Activated T-cell treated with anti-CD3 and anti-CD28 coated beads, Interleukin-2, amount 50 U/mL, for 4 hours (primary cell): ENCODE measurements around the gene UNC93B1. TPM values are rescaled to one million over a fixed set of nuclear protein-coding genes. Genes with fewer than 3 reads are reported as not detected.

Experiments used
- ATAC-seq, 2 donors: fragments of 200-7000 bp; cut with Tn5 transposase; one replicate each; pipeline ENCODE4 v1.10.0; 2021
- DNase-seq: peaks from one replicate; pipeline ENCODE4 v3.0.0-alpha.2; 2020
- H3K27me3 Mint-ChIP-seq: one replicate; pipeline ENCODE4 v1.8.0; 2021; ENCODE audit warnings: low read depth, mixed read lengths
- H3K36me3 Mint-ChIP-seq: one replicate; pipeline ENCODE4 v1.8.0; 2022; ENCODE audit warnings: mixed read lengths; ENCODE audit not compliant: insufficient read depth
- H3K4me1 Mint-ChIP-seq: one replicate; pipeline ENCODE4 v1.8.0; 2021; ENCODE audit warnings: low read depth, mixed read lengths
- H3K4me3 Mint-ChIP-seq: one replicate; pipeline ENCODE4 v1.8.0; 2021; ENCODE audit warnings: mild to moderate bottlenecking, moderate library complexity, mixed read lengths
- H3K9me3 Mint-ChIP-seq: one replicate; pipeline ENCODE4 v1.8.0; 2021; ENCODE audit warnings: mixed read lengths
- total RNA-seq, 3 donors: library from RNA; stranded (reverse); gene quantifications; one replicate each; pipeline ENCODE4 v1.2.1, GENCODE V29; 2021

The UNC93B1 gene
- total RNA-seq, 3 donors from 2014 or later, result 12.8 to 15.6 (median 14.1) TPM

DNA sequence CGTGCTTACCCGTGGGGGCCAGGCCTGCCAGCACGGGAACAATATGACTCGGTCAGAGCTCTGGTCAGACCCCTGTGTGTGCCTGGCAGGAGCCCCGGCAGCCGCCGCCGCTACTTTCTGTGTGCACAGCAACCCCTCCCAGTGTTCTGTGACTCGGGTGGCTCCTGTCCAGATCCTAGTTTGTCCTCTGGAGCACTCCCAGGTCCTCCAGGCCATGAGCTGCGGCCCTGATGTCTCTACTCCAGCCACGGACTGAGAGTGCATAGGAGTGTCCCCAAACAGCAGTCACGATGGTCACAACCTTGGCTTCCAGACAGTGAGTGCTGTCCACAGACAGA lies 29.8 kb upstream of the UNC93B1 start:
- Mint-ChIP-seq H3K9me3 (no peaks in the 10 kb centered on the region), H3K36me3 (peaks cover 2% of the 10 kb centered on the region), H3K4me1 (peaks cover 36% of the 10 kb centered on the region), H3K4me3 (no peak overlapping the region), H3K27me3 (no peaks in the 10 kb centered on the region)
- no peak for ATAC-seq
- DNase-seq, result no peak

DNA sequence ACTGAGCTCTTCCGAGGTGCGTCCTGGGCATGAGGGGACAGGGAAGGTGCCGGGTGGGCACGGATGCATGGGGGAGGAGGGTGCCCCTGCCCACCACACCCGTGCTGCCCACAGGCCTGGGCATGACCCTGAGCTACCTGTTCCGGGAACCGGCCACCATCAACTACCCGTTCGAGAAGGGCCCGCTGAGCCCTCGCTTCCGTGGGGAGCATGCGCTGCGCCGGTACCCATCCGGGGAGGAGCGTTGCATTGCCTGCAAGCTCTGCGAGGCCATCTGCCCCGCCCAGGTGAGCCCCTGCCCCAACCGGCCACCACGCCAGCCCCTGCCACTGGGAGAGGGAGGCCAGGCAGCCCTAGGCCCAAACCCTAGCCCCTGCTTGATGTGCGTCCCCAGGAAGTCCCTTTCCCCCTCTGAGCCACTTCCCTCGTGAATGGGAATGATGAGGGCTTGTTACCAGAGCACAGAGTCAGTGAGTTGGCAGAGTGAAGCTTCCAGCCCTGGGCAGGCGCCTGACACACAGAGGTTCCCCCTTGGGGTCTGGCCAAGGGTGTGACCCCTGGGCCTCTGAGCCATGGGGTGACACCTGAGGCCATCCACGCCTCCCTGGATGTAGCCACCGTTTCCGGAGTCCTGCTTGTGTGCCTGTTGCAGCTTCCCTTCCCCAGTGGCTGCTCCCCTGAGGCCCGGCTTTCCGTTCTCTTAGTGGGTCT lies 29.3 kb upstream of the UNC93B1 start:
- Mint-ChIP-seq H3K9me3 (no peaks in the 10 kb centered on the region), H3K4me1 (peaks cover 36% of the 10 kb centered on the region), H3K27me3 (no peaks in the 10 kb centered on the region), H3K4me3 (no peak overlapping the region), H3K36me3 (peaks cover 2% of the 10 kb centered on the region)
- no peak for ATAC-seq
- DNase-seq, result no peak

DNA sequence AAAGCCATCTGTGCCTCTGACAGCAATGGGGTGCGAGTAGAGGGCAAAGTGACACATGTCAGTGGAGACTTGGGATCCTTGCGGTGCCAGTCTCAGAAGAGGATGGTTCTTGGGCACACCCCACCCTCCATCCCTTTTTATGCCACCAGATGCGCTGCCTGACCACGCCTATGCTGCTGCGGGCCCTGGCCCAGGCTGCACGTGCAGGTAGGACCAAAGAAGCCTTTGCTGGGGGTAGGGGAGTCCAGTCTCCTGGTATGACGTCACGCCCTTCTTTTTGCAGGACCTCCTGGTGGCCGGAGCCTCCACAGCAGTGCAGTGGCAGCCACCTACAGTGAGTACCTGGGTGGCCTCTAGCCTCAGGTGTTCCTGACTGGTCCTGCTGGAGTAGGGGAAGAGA lies 28.1 kb upstream of the UNC93B1 start:
- H3K27me3 Mint-ChIP-seq, result no peaks in the 10 kb centered on the region
- H3K36me3 Mint-ChIP-seq, result peaks cover 2% of the 10 kb centered on the region
- H3K9me3 Mint-ChIP-seq, result no peaks in the 10 kb centered on the region
- H3K4me3 Mint-ChIP-seq, result peak overlapping the region; percentile 93
- ATAC-seq (no peak), DNase-seq (no peak)
- H3K4me1 Mint-ChIP-seq, result peaks cover 29% of the 10 kb centered on the region

DNA sequence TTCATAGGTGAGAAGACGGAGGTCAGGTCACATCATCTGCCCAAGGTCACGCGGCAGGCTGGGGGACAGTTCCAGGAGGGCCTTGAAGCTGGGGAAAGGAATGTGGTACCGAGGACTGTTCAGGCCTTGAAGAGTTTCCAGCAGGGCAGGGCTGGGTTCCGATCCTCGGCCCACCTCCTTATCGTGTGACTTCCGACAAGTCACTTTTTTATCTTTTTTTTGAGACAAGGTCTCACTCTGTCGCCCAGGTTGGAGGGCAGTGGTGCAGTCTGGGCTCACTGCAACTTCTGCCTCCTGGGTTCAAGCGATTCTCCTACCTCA lies 27.2 kb upstream of the UNC93B1 start:
- H3K4me1 Mint-ChIP-seq, result peaks cover 22% of the 10 kb centered on the region
- DNase-seq (no peak), ATAC-seq (no peak)
- H3K27me3 Mint-ChIP-seq, result no peaks in the 10 kb centered on the region
- H3K36me3 Mint-ChIP-seq, result peaks cover 2% of the 10 kb centered on the region
- no peaks in the 10 kb centered on the region for H3K9me3 Mint-ChIP-seq
- H3K4me3 Mint-ChIP-seq, result peak overlapping the region; percentile 93

DNA sequence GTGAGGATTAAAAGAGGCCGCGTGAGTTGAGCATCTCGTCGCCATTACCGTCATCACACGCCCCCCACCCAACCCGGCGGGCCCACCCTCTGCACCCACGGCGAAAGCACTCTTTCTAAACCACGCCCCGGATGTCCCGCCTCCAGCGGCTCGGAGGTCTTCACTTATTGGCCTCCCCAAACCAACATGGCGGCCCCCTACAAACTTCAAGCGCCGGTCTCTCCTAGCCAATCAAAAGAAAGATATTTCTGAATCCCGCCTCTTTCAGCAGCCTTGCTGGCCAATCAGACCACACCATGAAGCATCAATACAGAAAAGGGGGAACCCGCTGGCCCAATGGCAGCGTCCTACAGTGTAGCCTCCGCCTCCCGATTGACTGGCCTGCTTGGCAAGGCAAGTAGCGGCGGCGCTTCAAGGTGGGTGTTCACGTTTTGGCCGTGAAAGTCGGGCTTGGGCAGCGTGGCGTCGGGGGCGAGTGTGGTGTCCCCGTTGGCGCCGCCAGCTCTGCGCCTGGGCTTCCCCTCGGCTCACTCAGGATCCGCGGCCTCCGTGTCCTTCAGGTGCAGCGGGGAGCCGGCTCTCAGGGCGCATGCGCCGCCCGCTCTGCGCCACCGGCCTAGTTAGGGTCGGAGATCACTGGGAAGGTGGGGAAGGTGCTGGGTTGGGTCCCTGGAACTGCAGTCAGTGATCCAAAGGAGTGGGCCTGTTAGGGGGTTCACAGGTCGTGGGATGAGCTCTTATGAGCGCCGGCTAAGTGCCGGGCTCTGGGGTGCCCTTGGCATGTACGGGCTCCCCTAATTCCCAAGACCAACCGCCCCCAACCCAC lies 26.6 kb upstream of the UNC93B1 start, which contains the start of gene NDUFS8:
Gene NDUFS8, plus strand, starts transcription at position 364 of the 826 bp plus-strand sequence. CDS start 1,471 bp downstream, outside the sequence.
- peak; percentile 97 for ATAC-seq
- H3K4me3 Mint-ChIP-seq, result peak within 1 kb of the TSS; percentile 93
- peaks cover 22% of the 10 kb centered on the region for H3K4me1 Mint-ChIP-seq
- H3K36me3 Mint-ChIP-seq, result peaks cover 2% of the 10 kb centered on the region
- no peaks in the 10 kb centered on the region for H3K27me3 Mint-ChIP-seq
- peak; percentile 96 for DNase-seq
- H3K9me3 Mint-ChIP-seq, result no peaks in the 10 kb centered on the region

DNA sequence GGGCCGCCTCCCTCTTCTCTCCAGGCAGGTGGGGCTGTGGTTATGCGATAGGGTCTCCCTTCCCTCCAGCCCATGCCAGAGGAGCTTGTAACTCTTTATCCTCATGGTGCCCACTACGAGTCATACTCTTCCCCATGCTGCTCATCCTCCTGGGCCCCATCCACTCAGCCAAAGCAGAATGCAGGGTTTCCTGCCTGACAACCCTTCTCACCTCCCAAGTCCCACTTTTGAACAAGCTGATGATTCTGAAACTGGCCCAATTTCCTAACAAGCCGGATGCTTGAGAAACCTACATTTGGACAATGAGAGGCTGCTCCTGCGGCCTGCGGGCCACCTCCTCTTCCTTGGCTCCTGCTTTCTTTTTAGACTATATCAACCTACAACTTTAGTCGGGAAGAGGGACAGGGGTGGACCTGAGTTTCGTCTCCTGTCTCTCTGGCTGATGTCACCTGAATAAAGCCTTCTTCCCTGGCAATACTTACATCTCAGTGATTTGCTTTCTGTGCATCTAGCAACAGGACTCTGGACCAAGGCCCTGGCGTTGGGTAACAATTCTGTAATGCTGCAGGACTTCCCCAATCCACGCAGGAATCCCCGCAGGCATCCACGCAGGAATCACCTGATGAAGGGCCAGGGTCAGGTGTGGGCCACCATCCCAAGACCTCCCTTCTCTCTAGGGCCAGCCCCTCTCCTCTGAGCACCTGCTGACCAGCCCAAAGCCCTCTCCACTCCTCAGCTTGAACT lies 25.1 kb upstream of the UNC93B1 start:
- Mint-ChIP-seq H3K36me3 (peaks cover 7% of the 10 kb centered on the region), H3K4me1 (peaks cover 19% of the 10 kb centered on the region), H3K9me3 (peaks cover 13% of the 10 kb centered on the region), H3K27me3 (no peaks in the 10 kb centered on the region), H3K4me3 (peak overlapping the region; percentile 93)
- ATAC-seq (no peak), DNase-seq (no peak)

DNA sequence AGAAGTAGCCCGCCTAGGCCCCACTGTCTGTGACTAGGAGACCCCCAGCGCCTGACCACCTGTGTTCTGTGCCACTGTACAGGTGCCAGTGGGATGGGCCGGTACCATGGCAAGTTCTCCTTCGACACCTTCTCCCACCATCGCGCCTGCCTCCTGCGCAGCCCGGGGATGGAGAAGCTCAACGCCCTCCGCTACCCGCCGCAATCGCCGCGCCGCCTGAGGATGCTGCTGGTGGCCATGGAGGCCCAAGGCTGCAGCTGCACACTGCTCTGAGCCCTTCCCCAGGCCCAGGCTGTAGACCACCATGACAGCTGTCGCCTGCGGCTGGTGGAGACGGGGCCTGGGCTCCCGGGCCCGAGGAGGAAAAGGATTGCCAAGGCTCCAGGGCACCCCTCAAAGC lies 23.8 kb upstream of the UNC93B1 start:
- Mint-ChIP-seq H3K27me3 (no peaks in the 10 kb centered on the region), H3K4me3 (no peak overlapping the region), H3K4me1 (peaks cover 19% of the 10 kb centered on the region), H3K9me3 (peaks cover 14% of the 10 kb centered on the region), H3K36me3 (peaks cover 5% of the 10 kb centered on the region)
- no peak for ATAC-seq
- no peak for DNase-seq

DNA sequence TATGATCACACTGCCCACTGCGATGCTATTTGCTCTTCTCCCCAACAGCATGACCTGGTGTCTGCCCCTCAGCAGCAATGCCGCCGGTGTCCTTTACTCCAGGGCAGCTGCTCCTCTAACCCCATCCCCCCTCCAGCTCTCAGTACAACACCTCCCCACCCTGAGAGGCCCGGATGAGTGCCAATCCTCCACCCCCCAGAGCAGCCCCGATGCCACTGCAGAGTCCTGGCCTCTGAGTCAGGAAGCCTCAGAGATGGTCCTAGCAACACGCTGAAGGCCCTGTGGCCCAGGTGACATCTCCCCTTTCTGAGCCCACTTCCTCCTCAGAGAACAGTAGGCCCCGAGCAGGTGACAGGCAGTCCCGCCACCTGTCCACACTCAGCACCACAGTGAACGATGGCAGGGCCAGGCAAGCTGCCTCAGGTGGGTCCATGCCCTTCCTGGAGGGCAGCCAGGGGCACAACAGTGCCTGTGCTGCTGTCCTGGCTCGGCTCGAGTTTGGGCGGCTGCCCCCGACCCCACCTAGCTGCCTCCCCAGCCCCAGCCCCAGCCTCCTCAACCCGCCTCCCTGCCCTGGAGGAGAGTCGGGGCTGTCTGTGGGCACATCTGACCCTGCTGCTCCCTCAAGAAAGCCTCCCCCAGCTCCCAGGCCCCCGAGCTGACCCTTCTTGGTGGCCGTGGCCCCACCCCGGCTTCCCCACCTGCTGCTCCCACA lies 22.7 kb upstream of the UNC93B1 start:
- H3K9me3 Mint-ChIP-seq, result peaks cover 14% of the 10 kb centered on the region
- ATAC-seq (no peak), DNase-seq (no peak)
- peaks cover 16% of the 10 kb centered on the region for H3K4me1 Mint-ChIP-seq
- no peaks in the 10 kb centered on the region for H3K27me3 Mint-ChIP-seq
- H3K36me3 Mint-ChIP-seq, result peaks cover 5% of the 10 kb centered on the region
- no peak overlapping the region for H3K4me3 Mint-ChIP-seq

DNA sequence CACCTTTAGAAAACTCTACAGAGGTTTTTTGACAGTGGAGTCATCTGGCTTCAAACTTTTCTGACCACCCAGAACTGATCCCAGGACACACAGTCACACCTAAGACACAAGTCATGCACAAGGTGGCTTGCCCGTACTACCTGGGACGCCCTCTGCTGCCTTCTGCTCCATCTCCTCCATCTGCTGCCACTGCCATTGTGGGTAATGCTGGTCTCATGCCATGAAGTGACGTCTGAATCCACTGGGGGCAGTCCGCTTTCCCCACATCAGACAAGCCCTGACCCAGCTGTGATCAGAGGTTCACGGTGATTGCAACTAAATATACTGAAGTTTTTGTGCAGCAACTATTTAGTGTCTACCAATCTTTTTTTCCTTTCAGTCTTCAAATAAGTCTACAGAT lies 21.1 kb upstream of the UNC93B1 start:
- Mint-ChIP-seq H3K4me3 (no peak overlapping the region), H3K9me3 (peaks cover 14% of the 10 kb centered on the region), H3K36me3 (peaks cover 5% of the 10 kb centered on the region), H3K27me3 (no peaks in the 10 kb centered on the region), H3K4me1 (peaks cover 7% of the 10 kb centered on the region)
- DNase-seq (no peak), ATAC-seq (no peak)

DNA sequence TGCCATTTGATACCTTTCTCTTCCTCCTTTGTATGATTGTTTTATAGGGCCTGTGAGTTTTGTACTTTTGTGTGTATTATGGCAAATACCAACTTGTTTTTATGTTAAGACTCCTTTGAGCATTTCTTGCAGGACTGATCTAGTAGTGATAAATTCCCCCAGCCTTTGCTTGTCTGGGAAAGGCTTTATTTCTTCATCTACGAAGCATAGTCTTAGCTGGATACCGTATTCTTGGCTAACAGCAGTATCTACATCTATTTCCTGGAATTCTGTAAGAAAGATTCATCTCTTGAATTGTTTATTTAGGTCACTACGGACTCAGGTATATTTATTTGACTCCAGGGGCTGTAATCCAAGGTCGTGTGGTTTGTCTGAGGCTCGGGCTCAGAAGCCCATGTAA lies 20.6 kb upstream of the UNC93B1 start:
- ATAC-seq (no peak), DNase-seq (no peak)
- no peaks in the 10 kb centered on the region for H3K27me3 Mint-ChIP-seq
- peaks cover 3% of the 10 kb centered on the region for H3K4me1 Mint-ChIP-seq
- H3K9me3 Mint-ChIP-seq, result peaks cover 14% of the 10 kb centered on the region
- peaks cover 5% of the 10 kb centered on the region for H3K36me3 Mint-ChIP-seq
- H3K4me3 Mint-ChIP-seq, result no peak overlapping the region

DNA sequence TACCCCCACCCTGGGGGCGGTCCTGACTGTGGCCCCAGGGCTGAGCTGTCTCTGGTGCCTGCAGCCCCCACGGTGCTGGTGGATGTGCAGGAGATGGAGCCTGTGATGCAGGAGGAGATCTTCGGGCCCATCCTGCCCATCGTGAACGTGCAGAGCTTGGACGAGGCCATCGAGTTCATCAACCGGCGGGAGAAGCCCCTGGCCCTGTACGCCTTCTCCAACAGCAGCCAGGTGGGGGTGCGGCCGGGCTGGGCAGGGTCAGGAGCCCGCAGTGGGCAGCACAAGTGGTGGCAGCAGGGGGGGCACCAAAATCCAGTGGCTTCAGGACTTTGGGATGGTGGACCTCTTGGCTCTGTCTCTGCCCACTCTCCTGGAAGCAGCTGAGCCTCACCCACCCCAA lies 18.6 kb upstream of the UNC93B1 start:
- no peak for ATAC-seq
- no peak for DNase-seq
- Mint-ChIP-seq H3K9me3 (peaks cover 14% of the 10 kb centered on the region), H3K27me3 (no peaks in the 10 kb centered on the region), H3K36me3 (peaks cover 5% of the 10 kb centered on the region), H3K4me3 (no peak overlapping the region), H3K4me1 (no peaks in the 10 kb centered on the region)

DNA sequence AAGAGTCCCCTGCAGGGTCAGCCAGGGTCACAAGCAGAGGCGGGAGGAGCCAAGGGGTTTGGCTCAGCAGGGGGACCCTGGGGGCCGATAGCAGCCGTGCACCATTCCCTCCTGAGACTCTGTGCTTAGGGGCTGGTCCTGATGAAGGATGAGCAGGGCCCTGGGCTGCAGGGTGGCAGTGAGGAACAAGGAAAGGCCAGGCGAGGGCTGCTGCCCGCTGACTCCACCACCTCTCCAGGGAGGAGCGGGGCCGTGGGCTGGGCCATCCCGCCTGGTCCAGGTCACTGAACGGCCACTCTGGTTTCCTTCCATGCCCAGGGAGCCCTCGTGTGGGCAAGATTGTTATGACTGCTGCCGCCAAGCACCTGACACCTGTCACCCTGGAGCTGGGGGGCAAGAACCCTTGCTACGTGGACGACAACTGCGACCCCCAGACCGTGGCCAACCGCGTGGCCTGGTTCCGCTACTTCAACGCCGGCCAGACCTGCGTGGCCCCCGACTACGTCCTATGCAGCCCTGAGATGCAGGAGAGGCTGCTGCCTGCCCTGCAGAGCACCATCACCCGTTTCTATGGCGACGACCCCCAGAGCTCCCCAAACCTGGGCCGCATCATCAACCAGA lies 17.4 kb upstream of the UNC93B1 start:
- no peaks in the 10 kb centered on the region for H3K27me3 Mint-ChIP-seq
- H3K4me3 Mint-ChIP-seq, result no peak overlapping the region
- H3K36me3 Mint-ChIP-seq, result peaks cover 5% of the 10 kb centered on the region
- H3K9me3 Mint-ChIP-seq, result peaks cover 14% of the 10 kb centered on the region
- no peak for ATAC-seq
- DNase-seq, result no peak
- H3K4me1 Mint-ChIP-seq, result no peaks in the 10 kb centered on the region

DNA sequence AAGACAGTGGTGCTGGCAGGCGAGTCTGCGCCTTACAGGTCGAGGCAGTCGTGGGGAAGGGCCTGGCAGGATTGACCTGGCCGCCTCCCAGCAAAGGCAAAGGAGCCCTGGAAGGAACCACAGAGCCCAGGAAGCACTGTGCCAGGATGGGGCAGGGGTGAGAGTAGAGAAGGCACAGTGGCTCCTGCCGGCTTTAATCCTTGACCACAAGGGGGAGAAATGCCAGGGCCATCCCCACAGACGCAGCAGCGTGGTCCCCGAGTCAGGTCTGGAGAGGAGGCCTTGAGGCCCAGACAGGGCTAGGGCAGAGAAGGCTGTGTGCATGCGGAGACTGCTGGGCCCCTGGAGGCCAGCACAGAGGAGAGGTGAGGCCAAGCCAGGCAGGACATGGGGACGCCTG lies 16.7 kb upstream of the UNC93B1 start:
- Mint-ChIP-seq H3K4me1 (no peaks in the 10 kb centered on the region), H3K36me3 (peaks cover 5% of the 10 kb centered on the region), H3K4me3 (no peak overlapping the region), H3K27me3 (no peaks in the 10 kb centered on the region), H3K9me3 (peaks cover 14% of the 10 kb centered on the region)
- no peak for ATAC-seq
- DNase-seq, result no peak

DNA sequence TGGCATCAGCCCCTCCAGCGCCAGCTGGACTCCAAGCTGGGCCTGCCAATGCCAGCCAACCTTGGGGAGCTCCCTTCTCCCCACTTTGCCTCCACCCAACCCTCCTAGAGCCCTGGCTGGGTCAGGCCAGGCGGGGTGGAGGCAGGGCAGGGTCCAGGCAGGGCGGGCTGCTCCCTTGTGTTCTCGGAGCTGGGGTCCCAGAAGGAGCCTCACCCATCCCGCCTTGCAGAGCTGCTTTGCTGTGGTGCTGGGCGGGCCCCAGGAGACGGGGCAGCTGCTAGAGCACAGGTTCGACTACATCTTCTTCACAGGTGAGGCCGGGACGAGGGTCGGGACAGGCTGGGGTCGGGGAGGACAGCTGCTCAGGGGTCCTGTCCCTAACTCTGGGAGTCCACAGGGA lies 15.6 kb upstream of the UNC93B1 start:
- Mint-ChIP-seq H3K4me1 (no peaks in the 10 kb centered on the region), H3K27me3 (no peaks in the 10 kb centered on the region), H3K9me3 (peaks cover 6% of the 10 kb centered on the region), H3K4me3 (no peak overlapping the region), H3K36me3 (no peaks in the 10 kb centered on the region)
- no peak for ATAC-seq
- no peak for DNase-seq
